ENCODE measurements around the gene NT5C2. TPM values are rescaled to one million over a fixed set of nuclear protein-coding genes. Genes with fewer than 3 reads are reported as not detected.

The NT5C2 gene
- total RNA-seq, 1 experiment from 2014 or later = 76.1 TPM

GRCh38 chr10:103120546-103120945, 72.5 kb downstream of the NT5C2 start (continued):
- TF ChIP-seq PREB (CRISPR knock-in tag; IDR thresholded peaks at IDR 0.05; ENCODE audit: borderline replicate concordance) = no peak

- ATAC-seq (no peak), DNase-seq (ENCODE audit: low spot score) (no peak)
- peaks cover 17% of the 10 kb centered on the region for H3K4me1 Mint-ChIP-seq
- no peak overlapping the region for H3K4me3 Mint-ChIP-seq
- H3K27ac Mint-ChIP-seq = no peak overlapping the region
- H3K27me3 Mint-ChIP-seq (ENCODE audit: low read depth) = no peaks in the 10 kb centered on the region
- no peaks in the 10 kb centered on the region for H3K36me3 Mint-ChIP-seq
- ChIA-PET CTCF (interaction anchor here (1.2 kb wide), 1 partner anchor 122 kb away, joined by 4 read pairs; no protein-coding TSS in a partner anchor), POLR2A (no interaction called here)
- TF ChIP-seq RELA (CRISPR knock-in tag; IDR thresholded peaks at IDR 0.05; ENCODE audit: borderline replicate concordance) = no peak
- TF ChIP-seq ZNF121 (CRISPR knock-in tag; IDR thresholded peaks at IDR 0.05) = peak; percentile 77
- H3K9me3 Mint-ChIP-seq = no peaks in the 10 kb centered on the region
Observed at GRCh38 chr10:103117247-103117646, 75.8 kb downstream of the NT5C2 start.

- Mint-ChIP-seq H3K27ac (no peak overlapping the region; the same call in 1 of the 2 replicates), H3K27me3 (ENCODE audit: low read depth) (no peaks in the 10 kb centered on the region), H3K9me3 (no peaks in the 10 kb centered on the region), H3K4me1 (peaks cover 29% of the 10 kb centered on the region), H3K36me3 (peaks cover 2% of the 10 kb centered on the region; the same call in 1 of the 2 replicates), H3K4me3 (no peak overlapping the region)
- ATAC-seq (no peak), DNase-seq (ENCODE audit: low spot score) (no peak)
- TF ChIP-seq ZNF121 (CRISPR knock-in tag; IDR thresholded peaks at IDR 0.05) (0 out of 2 replicates have a peak, but pooled peaks have one; percentile 31), TEAD4 (CRISPR knock-in tag; IDR thresholded peaks at IDR 0.05) (no peak)
- ChIA-PET POLR2A (no interaction called here), CTCF (interaction anchor here (7.0 kb wide), 1 partner anchor 129 kb away, joined by 46 read pairs; no protein-coding TSS in a partner anchor)
Observed at GRCh38 chr10:103114876-103115275, 78.2 kb downstream of the NT5C2 start.

- DNase-seq (ENCODE audit: low spot score) (no peak), ATAC-seq (no peak)
- TF ChIP-seq ZNF416 (CRISPR knock-in tag; IDR thresholded peaks at IDR 0.05) (no peak), ATF1 (CRISPR knock-in tag; IDR thresholded peaks at IDR 0.05) (no peak), ZBTB43 (CRISPR knock-in tag; IDR thresholded peaks at IDR 0.05) (no peak), USF2 (CRISPR knock-in tag; IDR thresholded peaks at IDR 0.05) (no peak)
- CTCF ChIA-PET = interaction anchor here (0.5 to 7.0 kb wide), 4 partner anchors 31 to 132 kb away, joined by 3 to 46 read pairs (median 5); no protein-coding TSS in a partner anchor
- Mint-ChIP-seq H3K36me3 (peaks cover 6% of the 10 kb centered on the region), H3K4me1 (peaks cover 29% of the 10 kb centered on the region), H3K4me3 (no peak overlapping the region), H3K9me3 (no peaks in the 10 kb centered on the region), H3K27ac (no peak overlapping the region), H3K27me3 (ENCODE audit: low read depth) (no peaks in the 10 kb centered on the region)
- POLR2A ChIA-PET = no interaction called here
Observed at GRCh38 chr10:103111918-103112877, 80.9 kb downstream of the NT5C2 start.

GRCh38 chr10:103111031-103111917, 81.8 kb downstream of the NT5C2 start:
- TF ChIP-seq ZNF532 (CRISPR knock-in tag; IDR thresholded peaks at IDR 0.05; ENCODE audit: borderline replicate concordance) = no peak
- TF ChIP-seq GABPB1 (CRISPR knock-in tag; IDR thresholded peaks at IDR 0.05) = no peak
- no peak for TF ChIP-seq CBFB (CRISPR knock-in tag; IDR thresholded peaks at IDR 0.05; ENCODE audit: low read depth)
- TF ChIP-seq FOXK1 (CRISPR knock-in tag; IDR thresholded peaks at IDR 0.05) = no peak
- TF ChIP-seq USF1 (CRISPR knock-in tag; IDR thresholded peaks at IDR 0.05) = no peak
- no peak for TF ChIP-seq NR2C2 (CRISPR knock-in tag; IDR thresholded peaks at IDR 0.05)

More at GRCh38 chr10:103111031-103111917, 81.8 kb downstream of the NT5C2 start:
- POLR2A ChIA-PET = interaction anchor here (1.0 kb wide), 1 partner anchor 13 kb away, joined by 4 read pairs; no protein-coding TSS in a partner anchor
- H3K4me3 Mint-ChIP-seq = no peak overlapping the region
- H3K4me1 Mint-ChIP-seq = peaks cover 29% of the 10 kb centered on the region
- CTCF ChIA-PET = interaction anchor here (0.5 to 7.0 kb wide), 7 partner anchors 10 to 374 kb away, joined by 3 to 46 read pairs (median 3); no protein-coding TSS in a partner anchor
- ATAC-seq = no peak
- no peak for DNase-seq (ENCODE audit: low spot score)
- H3K9me3 Mint-ChIP-seq = no peaks in the 10 kb centered on the region
- H3K36me3 Mint-ChIP-seq = peaks cover 6% of the 10 kb centered on the region
- H3K27ac Mint-ChIP-seq = peak overlapping the region; percentile 38
- H3K27me3 Mint-ChIP-seq (ENCODE audit: low read depth) = no peaks in the 10 kb centered on the region
